ENCODE data around the gene EIF1B. TPM values are rescaled to one million over a fixed set of nuclear protein-coding genes. Genes with fewer than 3 reads are reported as not detected.

The EIF1B gene
- total RNA-seq, 1 experiment from 2014 or later: 25.0 TPM

GRCh38 chr3:40323946-40324345 lies 14.4 kb downstream of the EIF1B start:
- POLR2A ChIA-PET: no interaction called here

GRCh38 chr3:40324621-40325020 lies 15.1 kb downstream of the EIF1B start:
- in situ Hi-C loops (cut with HindIII; ENCODE audit: low pct_unique_long_range_greater_than_20kb, low sequenced_read_pairs) (no loop called here), intact Hi-C loops (cut with micrococcal nuclease; ENCODE audit: unreplicated experiment) (loop anchor here (5.0 kb wide), 2 partner anchors 128 to 258 kb away; no protein-coding TSS in a partner anchor)
- Histone ChIP-seq H3K27me3 (ENCODE audit: control insufficient read depth, insufficient read depth, low read length) (no peaks in the 10 kb centered on the region), H3K27ac (ENCODE audit: low read length) (no peak overlapping the region), H3K4me3 (ENCODE audit: low read depth in 2 of 2, low read length in 2 of 2) (no peak overlapping the region), H3K36me3 (ENCODE audit: control insufficient read depth, insufficient read depth, low read length) (no peaks in the 10 kb centered on the region), H3K4me1 (ENCODE audit: control insufficient read depth, insufficient read depth, low read length) (no peaks in the 10 kb centered on the region), H3K9me3 (ENCODE audit: control insufficient read depth, insufficient read depth, low read depth, low read length) (no peaks in the 10 kb centered on the region)
- POLR2A ChIA-PET: no interaction called here
- DNase-seq (ENCODE audit: low read depth, low spot score) (no peak), ATAC-seq (no peak)
- no TSS peak for BruUV-seq (replicated peaks)
- TF ChIP-seq REST (IDR thresholded peaks at IDR 0.05; ENCODE audit: insufficient read depth in 1 of 2, low read depth in 2 of 2, low read length in 1 of 2) (no peak), TCF7L2 (IDR thresholded peaks at IDR 0.05; ENCODE audit: low read depth, low read length) (no peak), POLR2AphosphoS5 (IDR thresholded peaks at IDR 0.05; ENCODE audit: low read depth, low read length) (no peak), CTCF (IDR thresholded peaks at IDR 0.05) (no peak), SIN3A (IDR thresholded peaks at IDR 0.05; ENCODE audit: borderline replicate concordance, insufficient read depth, low read depth, low read length) (no peak)
- CTCF ChIA-PET: no interaction called here

More at GRCh38 chr3:40323946-40324345, 14.4 kb downstream of the EIF1B start:
- Histone ChIP-seq H3K4me1 (ENCODE audit: control insufficient read depth, insufficient read depth, low read length) (no peaks in the 10 kb centered on the region), H3K27ac (ENCODE audit: low read length) (no peak overlapping the region), H3K36me3 (ENCODE audit: control insufficient read depth, insufficient read depth, low read length) (no peaks in the 10 kb centered on the region), H3K9me3 (ENCODE audit: control insufficient read depth, insufficient read depth, low read depth, low read length) (no peaks in the 10 kb centered on the region), H3K27me3 (ENCODE audit: control insufficient read depth, insufficient read depth, low read length) (no peaks in the 10 kb centered on the region), H3K4me3 (ENCODE audit: low read depth in 2 of 2, low read length in 2 of 2) (no peak overlapping the region)
- in situ Hi-C loops (cut with HindIII; ENCODE audit: low pct_unique_long_range_greater_than_20kb, low sequenced_read_pairs) (no loop called here), intact Hi-C loops (cut with micrococcal nuclease; ENCODE audit: unreplicated experiment) (no loop called here)
- no TSS peak for BruUV-seq (replicated peaks)
- DNase-seq (ENCODE audit: low read depth, low spot score): no peak
- CTCF ChIA-PET: no interaction called here
- no peak for TF ChIP-seq SIN3A (IDR thresholded peaks at IDR 0.05; ENCODE audit: borderline replicate concordance, insufficient read depth, low read depth, low read length)
- TF ChIP-seq REST (IDR thresholded peaks at IDR 0.05; ENCODE audit: insufficient read depth in 1 of 2, low read depth in 2 of 2, low read length in 1 of 2): no peak
- no peak for ATAC-seq
